ENCODE results near the gene HLF. TPM values are rescaled to one million over a fixed set of nuclear protein-coding genes. Genes with fewer than 3 reads are reported as not detected.

The HLF gene
- total and polyA plus RNA-seq, 4 donors = 8.0 to 59.3 (median 24.6) TPM

GRCh38 chr17:55278173-55278961, 13.6 kb downstream of the HLF start:
- 37% methylated on average over 2 of the region's 2 CpGs for WGBS
- Histone ChIP-seq H3K27me3 (ENCODE audit: control insufficient read depth in 4 of 4, insufficient read depth in 4 of 4, low read length in 3 of 4) (no peaks in the 10 kb centered on the region), H3K4me3 (ENCODE audit: low read depth in 1 of 3, low read length in 3 of 3) (no peak overlapping the region), H3K4me1 (ENCODE audit: control insufficient read depth in 4 of 4, insufficient read depth in 4 of 4, low read length in 3 of 4) (peaks cover 11 to 65% (median 48%) of the 10 kb centered on the region in 4 donors), H3K9me3 (ENCODE audit: control insufficient read depth in 4 of 4, low read length in 3 of 4) (no peaks in the 10 kb centered on the region), H3K36me3 (ENCODE audit: control insufficient read depth in 4 of 4, insufficient read depth in 3 of 4, low read depth in 1 of 4, low read length in 3 of 4) (peaks cover 0 to 11% (median 0%) of the 10 kb centered on the region in 4 donors), H3K9ac (ENCODE audit: low read depth in 1 of 2, low read length in 2 of 2) (no peak overlapping the region), H3K27ac (ENCODE audit: low read depth in 1 of 2, low read length in 2 of 2) (peak overlapping the region in 1 of 2 donors; percentile 36)
- TF ChIP-seq ATF3 (IDR thresholded peaks at IDR 0.05) (no peak), HNF4G (IDR thresholded peaks at IDR 0.05) (no peak), JUND (IDR thresholded peaks at IDR 0.05) (no peak), EGR1 (IDR thresholded peaks at IDR 0.05; ENCODE audit: low read depth in 2 of 2) (no peak), NR2F2 (IDR thresholded peaks at IDR 0.05) (no peak), HNF4A (conservative IDR thresholded peaks at IDR 0.05) (no peak), RAD21 (IDR thresholded peaks at IDR 0.05) (no peak), MAX (IDR thresholded peaks at IDR 0.05) (no peak), TAF1 (conservative IDR thresholded peaks at IDR 0.05) (no peak), FOXA1 (IDR thresholded peaks at IDR 0.05) (no peak), YY1 (IDR thresholded peaks at IDR 0.05) (no peak), REST (IDR thresholded peaks at IDR 0.05) (no peak), ZBTB33 (IDR thresholded peaks at IDR 0.05) (no peak), SP1 (IDR thresholded peaks at IDR 0.05) (no peak), FOXA2 (IDR thresholded peaks at IDR 0.05) (no peak), GABPA (IDR thresholded peaks at IDR 0.05 in 1 of 2, conservative IDR thresholded peaks at IDR 0.05 in 1 of 2) (no peak)
- DNase-seq (ENCODE audit: low spot score) = no peak

GRCh38 chr17:55279203-55279602, 14.4 kb downstream of the HLF start:
- no peak for DNase-seq (ENCODE audit: low spot score)
- Histone ChIP-seq H3K4me3 (ENCODE audit: low read depth in 1 of 3, low read length in 3 of 3) (no peak overlapping the region), H3K27ac (ENCODE audit: low read depth in 1 of 2, low read length in 2 of 2) (no peak overlapping the region), H3K4me1 (ENCODE audit: control insufficient read depth in 4 of 4, insufficient read depth in 4 of 4, low read length in 3 of 4) (peaks cover 12 to 66% (median 50%) of the 10 kb centered on the region in 4 donors), H3K27me3 (ENCODE audit: control insufficient read depth in 4 of 4, insufficient read depth in 4 of 4, low read length in 3 of 4) (no peaks in the 10 kb centered on the region), H3K9me3 (ENCODE audit: control insufficient read depth in 4 of 4, low read length in 3 of 4) (no peaks in the 10 kb centered on the region), H3K9ac (ENCODE audit: low read depth in 1 of 2, low read length in 2 of 2) (no peak overlapping the region), H3K36me3 (ENCODE audit: control insufficient read depth in 4 of 4, insufficient read depth in 3 of 4, low read depth in 1 of 4, low read length in 3 of 4) (peaks cover 0 to 11% (median 0%) of the 10 kb centered on the region in 4 donors)
- WGBS = 91% methylated on average over 1 of the region's 1 CpG
- TF ChIP-seq RXRA (IDR thresholded peaks at IDR 0.05) (no peak), CTCF (IDR thresholded peaks at IDR 0.05; ENCODE audit: low read depth, low read length, missing input control) (no peak), SP1 (IDR thresholded peaks at IDR 0.05) (no peak), HNF4A (conservative IDR thresholded peaks at IDR 0.05) (no peak), NR2F2 (IDR thresholded peaks at IDR 0.05) (no peak), TAF1 (conservative IDR thresholded peaks at IDR 0.05) (no peak), GABPA (IDR thresholded peaks at IDR 0.05 in 1 of 2, conservative IDR thresholded peaks at IDR 0.05 in 1 of 2) (no peak), ZBTB33 (IDR thresholded peaks at IDR 0.05) (no peak), ATF3 (IDR thresholded peaks at IDR 0.05) (no peak), YY1 (IDR thresholded peaks at IDR 0.05) (no peak), MAX (IDR thresholded peaks at IDR 0.05) (no peak), FOXA1 (IDR thresholded peaks at IDR 0.05) (no peak), RAD21 (IDR thresholded peaks at IDR 0.05) (no peak), HNF4G (IDR thresholded peaks at IDR 0.05) (no peak), JUND (IDR thresholded peaks at IDR 0.05) (no peak), FOXA2 (IDR thresholded peaks at IDR 0.05) (no peak)

All from liver (tissue), 9 donors.